Muscle layer of colon (tissue), 2 donors: ENCODE measurements around the gene TAOK1.

Source experiments
- H3K27ac ChIP-seq: one replicate; pipeline ENCODE4 v1.7.0; 2013; ENCODE audit warnings: low read depth, mild to moderate bottlenecking, low read length, moderate library complexity
- H3K27me3 ChIP-seq, 2 donors: one replicate each; pipeline ENCODE4 v1.7.0; 2013; ENCODE audit warnings: low read length in 2 of 2, mild to moderate bottlenecking in 2 of 2; ENCODE audit not compliant: insufficient read depth in 2 of 2, control insufficient read depth in 1 of 2
- H3K36me3 ChIP-seq: one replicate; pipeline ENCODE4 v1.7.0; 2013; ENCODE audit warnings: mild to moderate bottlenecking, low read length; ENCODE audit not compliant: insufficient read depth
- H3K4me1 ChIP-seq: one replicate; pipeline ENCODE4 v1.7.0; 2013; ENCODE audit warnings: mild to moderate bottlenecking, low read length; ENCODE audit not compliant: insufficient read depth
- H3K4me3 ChIP-seq, 2 donors: one replicate each; pipeline ENCODE4 v1.7.0; 2013; ENCODE audit warnings: low read length in 2 of 2, low read depth in 1 of 2, mild to moderate bottlenecking in 1 of 2, moderate library complexity in 1 of 2
- H3K9ac ChIP-seq: one replicate; pipeline ENCODE4 v1.7.0; 2013; ENCODE audit warnings: low read length
- H3K9me3 ChIP-seq: one replicate; pipeline ENCODE4 v1.7.0; 2013; ENCODE audit warnings: mild to moderate bottlenecking, low read length
- donor health status: abdominal sarcoma.
- donor health status: Adenocarcinoma of cecum.

TAOK1 gene

GRCh38 chr17:29505836-29506235 is 115.7 kb downstream of the TAOK1 start:
- Histone ChIP-seq H3K27me3 (no peaks in the 10 kb centered on the region), H3K9ac (no peak overlapping the region), H3K9me3 (no peaks in the 10 kb centered on the region), H3K27ac (no peak overlapping the region), H3K36me3 (peaks cover 34% of the 10 kb centered on the region), H3K4me1 (no peaks in the 10 kb centered on the region), H3K4me3 (no peak overlapping the region)

- H3K4me3 ChIP-seq: no peak overlapping the region
- peaks cover 27% of the 10 kb centered on the region for H3K36me3 ChIP-seq
- H3K9ac ChIP-seq: no peak overlapping the region
- H3K27ac ChIP-seq: no peak overlapping the region
- no peaks in the 10 kb centered on the region for H3K27me3 ChIP-seq
- no peaks in the 10 kb centered on the region for H3K4me1 ChIP-seq
- no peaks in the 10 kb centered on the region for H3K9me3 ChIP-seq
Measured at GRCh38 chr17:29510953-29511352, 120.8 kb downstream of the TAOK1 start.

- no peaks in the 10 kb centered on the region for H3K27me3 ChIP-seq
- no peaks in the 10 kb centered on the region for H3K4me1 ChIP-seq
- H3K9me3 ChIP-seq: no peaks in the 10 kb centered on the region
- H3K9ac ChIP-seq: no peak overlapping the region
- peaks cover 33% of the 10 kb centered on the region for H3K36me3 ChIP-seq
- H3K27ac ChIP-seq: no peak overlapping the region
- H3K4me3 ChIP-seq: no peak overlapping the region
Measured at GRCh38 chr17:29514792-29515191, 124.6 kb downstream of the TAOK1 start.

- Histone ChIP-seq H3K27ac (no peak overlapping the region), H3K9me3 (no peaks in the 10 kb centered on the region), H3K36me3 (peaks cover 36% of the 10 kb centered on the region), H3K4me1 (no peaks in the 10 kb centered on the region), H3K27me3 (no peaks in the 10 kb centered on the region), H3K9ac (no peak overlapping the region), H3K4me3 (no peak overlapping the region)
Measured at GRCh38 chr17:29518359-29518758, 128.2 kb downstream of the TAOK1 start.

- Histone ChIP-seq H3K4me3 (no peak overlapping the region), H3K36me3 (peaks cover 25% of the 10 kb centered on the region), H3K27ac (no peak overlapping the region), H3K4me1 (no peaks in the 10 kb centered on the region), H3K9me3 (no peaks in the 10 kb centered on the region), H3K27me3 (no peaks in the 10 kb centered on the region), H3K9ac (no peak overlapping the region)
Measured at GRCh38 chr17:29524692-29525091, 134.5 kb downstream of the TAOK1 start.

GRCh38 chr17:29526322-29526721 is 136.2 kb downstream of the TAOK1 start:
- H3K27me3 ChIP-seq: no peaks in the 10 kb centered on the region
- peaks cover 29% of the 10 kb centered on the region for H3K36me3 ChIP-seq
- no peaks in the 10 kb centered on the region for H3K4me1 ChIP-seq
- no peaks in the 10 kb centered on the region for H3K9me3 ChIP-seq
- H3K27ac ChIP-seq: no peak overlapping the region
- no peak overlapping the region for H3K4me3 ChIP-seq
- no peak overlapping the region for H3K9ac ChIP-seq

GRCh38 chr17:29533976-29534375 is 143.8 kb downstream of the TAOK1 start:
- no peaks in the 10 kb centered on the region for H3K4me1 ChIP-seq
- no peaks in the 10 kb centered on the region for H3K27me3 ChIP-seq
- H3K9me3 ChIP-seq: no peaks in the 10 kb centered on the region
- no peak overlapping the region for H3K27ac ChIP-seq
- peaks cover 17% of the 10 kb centered on the region for H3K36me3 ChIP-seq
- H3K4me3 ChIP-seq: no peak overlapping the region
- H3K9ac ChIP-seq: no peak overlapping the region

GRCh38 chr17:29544066-29544465 is 153.9 kb downstream of the TAOK1 start:
- peaks cover 25% of the 10 kb centered on the region for H3K36me3 ChIP-seq
- H3K27me3 ChIP-seq: no peaks in the 10 kb centered on the region
- H3K4me3 ChIP-seq: no peak overlapping the region
- H3K27ac ChIP-seq: no peak overlapping the region
- peaks cover 6% of the 10 kb centered on the region for H3K4me1 ChIP-seq
- no peak overlapping the region for H3K9ac ChIP-seq
- no peaks in the 10 kb centered on the region for H3K9me3 ChIP-seq

GRCh38 chr17:29546085-29546484 is 155.9 kb downstream of the TAOK1 start:
- H3K4me1 ChIP-seq: peaks cover 9% of the 10 kb centered on the region
- H3K36me3 ChIP-seq: peaks cover 21% of the 10 kb centered on the region
- no peak overlapping the region for H3K9ac ChIP-seq
- H3K4me3 ChIP-seq: no peak overlapping the region
- no peaks in the 10 kb centered on the region for H3K27me3 ChIP-seq
- H3K9me3 ChIP-seq: no peaks in the 10 kb centered on the region
- H3K27ac ChIP-seq: no peak overlapping the region

- no peak overlapping the region for H3K4me3 ChIP-seq
- peaks cover 21% of the 10 kb centered on the region for H3K36me3 ChIP-seq
- no peak overlapping the region for H3K27ac ChIP-seq
- no peak overlapping the region for H3K9ac ChIP-seq
- H3K27me3 ChIP-seq: no peaks in the 10 kb centered on the region
- no peaks in the 10 kb centered on the region for H3K9me3 ChIP-seq
- H3K4me1 ChIP-seq: peaks cover 9% of the 10 kb centered on the region
Measured at GRCh38 chr17:29546830-29547229, 156.7 kb downstream of the TAOK1 start.

- H3K27ac ChIP-seq: no peak overlapping the region
- no peaks in the 10 kb centered on the region for H3K27me3 ChIP-seq
- H3K9me3 ChIP-seq: no peaks in the 10 kb centered on the region
- peaks cover 2% of the 10 kb centered on the region for H3K36me3 ChIP-seq
- no peak overlapping the region for H3K4me3 ChIP-seq
- H3K4me1 ChIP-seq: peaks cover 9% of the 10 kb centered on the region
- H3K9ac ChIP-seq: no peak overlapping the region
Measured at GRCh38 chr17:29549177-29549923, 159.2 kb downstream of the TAOK1 start.

GRCh38 chr17:29555840-29556239 is 165.7 kb downstream of the TAOK1 start:
- no peaks in the 10 kb centered on the region for H3K36me3 ChIP-seq
- no peak overlapping the region for H3K9ac ChIP-seq
- H3K4me3 ChIP-seq: no peak overlapping the region
- no peak overlapping the region for H3K27ac ChIP-seq
- no peaks in the 10 kb centered on the region for H3K9me3 ChIP-seq
- H3K4me1 ChIP-seq: no peaks in the 10 kb centered on the region
- no peaks in the 10 kb centered on the region for H3K27me3 ChIP-seq
